SK-N-SH (cell line): ENCODE results near the gene C2orf92. TPM values are rescaled to one million over a fixed set of nuclear protein-coding genes. Genes with fewer than 3 reads are reported as not detected.
"Not testable (repeated sequence)": the region's sequence is repeated elsewhere in the genome, so short reads cannot be mapped to it uniquely, and the experiment has no call there.

ENCODE experiments used
- CTCF ChIA-PET: fragments of 300-600, 350-600 bp; formaldehyde crosslinking; extraction: SDS; loops from one replicate; lab custom pipeline; 2021; lab: Yijun Ruan, JAX
- POLR2A ChIA-PET: fragments of 350-600 bp; sonication (Branson Sonifier 250); formaldehyde crosslinking; extraction: SDS; loops from one replicate; lab custom pipeline; 2020; ENCODE audit warnings: antibody characterized with exemption, inconsistent platforms; lab: Yijun Ruan, JAX
- DNase-seq: peaks from one replicate; pipeline ENCODE4 v3.0.0; 2012
- H2AFZ ChIP-seq: fragments of 200-600 bp; sonication (generic); 2 replicates; pipeline ENCODE4 v1.8.1; 2016; ENCODE audit warnings: antibody characterized with exemption, mild to moderate bottlenecking, low read depth
- H3F3A ChIP-seq: fragments of 200-600 bp; sonication (generic); replicated peaks from 2 replicates; pipeline ENCODE3; 2016; ENCODE audit warnings: antibody characterized with exemption, mild to moderate bottlenecking; ENCODE audit not compliant: insufficient read depth
- H3K27ac ChIP-seq, 2 experiments: fragments of 200-500 bp in 1 of 2; fragments of 200-600 bp in 1 of 2; sonication (Bioruptor generic) in 1 of 2; sonication (generic), shearing (Covaris generic) in 1 of 2; 2 replicates each; pipeline versions ENCODE4 v1.5.1 to v1.6.1; 2014 to 2016; ENCODE audit warnings: low read depth in 2 of 2, inconsistent platforms in 1 of 2, low read length in 1 of 2, mild to moderate bottlenecking in 1 of 2, mixed read lengths in 1 of 2
- H3K27me3 ChIP-seq: fragments of 200-600 bp; sonication (generic), shearing (Covaris generic); 2 replicates; pipeline ENCODE4 v1.6.1; 2016; ENCODE audit warnings: mixed run types; ENCODE audit not compliant: insufficient read depth
- H3K36me3 ChIP-seq, 2 experiments: fragments of 200-500 bp in 1 of 2; fragments of 200-600 bp in 1 of 2; sonication (Bioruptor generic) in 1 of 2; sonication (generic) in 1 of 2; replicated peaks in 1 of 2; 2 replicates each; pipeline versions ENCODE3 to v1.5.1; 2014 to 2016; ENCODE audit warnings: low read length in 1 of 2, mild to moderate bottlenecking in 1 of 2; ENCODE audit not compliant: insufficient read depth in 2 of 2, control insufficient read depth in 1 of 2
- H3K4me1 ChIP-seq, 2 experiments: fragments of 200-500 bp in 1 of 2; fragments of 200-600 bp in 1 of 2; sonication (Bioruptor generic) in 1 of 2; sonication (generic), shearing (Covaris generic) in 1 of 2; 2 replicates each; pipeline versions ENCODE4 v1.5.1 to v1.6.1; 2014 to 2016; ENCODE audit warnings: low read depth in 1 of 2, low read length in 1 of 2, mixed run types in 1 of 2; ENCODE audit not compliant: insufficient read depth in 2 of 2, control insufficient read depth in 1 of 2
- H3K4me2 ChIP-seq: fragments of 200-600 bp; sonication (generic), shearing (Covaris generic); 2 replicates; pipeline ENCODE4 v1.6.1; 2017; ENCODE audit warnings: mixed run types
- H3K4me3 ChIP-seq, 2 experiments: fragments of 200-500 bp in 1 of 2; fragments of 200-600 bp in 1 of 2; sonication (Bioruptor generic) in 1 of 2; sonication (generic), shearing (Covaris generic) in 1 of 2; 2 replicates each; pipeline versions ENCODE4 v1.5.1 to v1.8.1; 2014 to 2016; ENCODE audit warnings: low read depth in 2 of 2, inconsistent platforms in 1 of 2, low read length in 1 of 2, mild to moderate bottlenecking in 1 of 2, mixed read lengths in 1 of 2, moderate library complexity in 1 of 2
- H3K79me2 ChIP-seq: fragments of 200-600 bp; sonication (generic); 2 replicates; pipeline ENCODE4 v1.8.1; 2017; ENCODE audit warnings: mild to moderate bottlenecking; ENCODE audit not compliant: insufficient read depth
- H3K9ac ChIP-seq: fragments of 200-600 bp; sonication (generic); 2 replicates; pipeline ENCODE4 v1.6.1; 2017; ENCODE audit warnings: mixed run types
- H3K9me2 ChIP-seq: fragments of 200-600 bp; sonication (generic); 2 replicates; pipeline ENCODE4 v1.6.1; 2017; ENCODE audit warnings: mixed run types
- H3K9me3 ChIP-seq: fragments of 200-600 bp; sonication (generic); 2 replicates; pipeline ENCODE4 v1.6.1; 2017; ENCODE audit warnings: mixed run types, mild to moderate bottlenecking, moderate library complexity
- H4K20me1 ChIP-seq: fragments of 200-600 bp; sonication (generic); 2 replicates; pipeline ENCODE4 v1.6.1; 2017; ENCODE audit warnings: mild to moderate bottlenecking, mixed run types; ENCODE audit not compliant: insufficient read depth
- FOSL2 ChIP-seq: IDR thresholded peaks from 2 replicates; pipeline ENCODE4 v1.4.0; 2012; ENCODE audit warnings: low read depth, mild to moderate bottlenecking, moderate library complexity, borderline replicate concordance
- FOXJ3 ChIP-seq: sonication (generic); formaldehyde crosslinking; IDR thresholded peaks from 2 replicates; pipeline ENCODE4 v1.5.1; 2020; ENCODE audit warnings: mild to moderate bottlenecking, missing genetic modification reagents
- FOXM1 ChIP-seq: IDR thresholded peaks from 2 replicates; pipeline ENCODE4 v1.4.0; 2012; ENCODE audit warnings: low read depth, mild to moderate bottlenecking
- GATA2 ChIP-seq: sonication (generic); formaldehyde crosslinking; IDR thresholded peaks from 2 replicates; pipeline ENCODE4 v1.5.0; 2020; ENCODE audit warnings: mild to moderate bottlenecking, missing genetic modification reagents
- IRF3 ChIP-seq: fragments of 150-350 bp; IDR thresholded peaks from 2 replicates; pipeline ENCODE4 v1.6.1; 2016; ENCODE audit warnings: mild to moderate bottlenecking, low read depth, low read length
- JUND ChIP-seq: IDR thresholded peaks from 2 replicates; pipeline ENCODE4 v1.4.0; 2012
- MEF2A ChIP-seq: IDR thresholded peaks from 2 replicates; pipeline ENCODE4 v1.4.0; 2012; ENCODE audit warnings: low read depth, borderline replicate concordance
- MXI1 ChIP-seq: IDR thresholded peaks from 2 replicates; pipeline ENCODE4 v1.6.1; 2012; ENCODE audit warnings: mild to moderate bottlenecking, low read depth, low read length, improper control_type of control experiment
- NFIC ChIP-seq: IDR thresholded peaks from 2 replicates; pipeline ENCODE4 v1.4.0; 2012; ENCODE audit warnings: borderline replicate concordance
- POLR2AphosphoS5 ChIP-seq: IDR thresholded peaks from 2 replicates; pipeline ENCODE4 v1.6.1; 2012; ENCODE audit warnings: low read depth, low read length
- RAD21 ChIP-seq: IDR thresholded peaks from 2 replicates; pipeline ENCODE4 v1.6.1; 2012; ENCODE audit warnings: mild to moderate bottlenecking, low read length
- RCOR1 ChIP-seq: fragments of 150-350 bp; IDR thresholded peaks from 2 replicates; pipeline ENCODE4 v1.6.1; 2017; ENCODE audit warnings: antibody characterized with exemption, low read length
- REST ChIP-seq: IDR thresholded peaks from 2 replicates; pipeline ENCODE4 v1.6.1; 2012; ENCODE audit warnings: mild to moderate bottlenecking, low read depth, low read length, moderate library complexity
- SIN3A ChIP-seq: IDR thresholded peaks from 2 replicates; pipeline ENCODE4 v1.6.1; 2012; ENCODE audit warnings: low read depth, mild to moderate bottlenecking, low read length, moderate library complexity, borderline replicate concordance
- SMC3 ChIP-seq: IDR thresholded peaks from 2 replicates; pipeline ENCODE4 v1.6.1; 2012; ENCODE audit warnings: low read depth, low read length, improper control_type of control experiment
- TCF12 ChIP-seq: IDR thresholded peaks from 2 replicates; pipeline ENCODE4 v1.4.0; 2012
- TEAD4 ChIP-seq: IDR thresholded peaks from 2 replicates; pipeline ENCODE4 v1.4.0; 2012; ENCODE audit warnings: mild to moderate bottlenecking, borderline replicate concordance; ENCODE audit not compliant: insufficient read depth
- USF2 ChIP-seq: fragments of 150-350 bp; IDR thresholded peaks from 2 replicates; pipeline ENCODE4 v1.6.1; 2017; ENCODE audit warnings: antibody characterized with exemption, low read length, low read depth, borderline replicate concordance
- YY1 ChIP-seq: IDR thresholded peaks from 2 replicates; pipeline ENCODE4 v1.4.0; 2012; ENCODE audit warnings: low read depth, mild to moderate bottlenecking
- whole genome bisulfite sequencing: methylation state at CpG from one replicate; pipeline ENCODE4 v1.1.6; 2017; ENCODE audit warnings: low lambda C conversion rate; 5-methylcytosine and 5-hydroxymethylcytosine counted together
- polyA plus RNA-seq, 3 experiments: library from polyadenylated mRNA; depleted of rRNA; stranded (reverse); fragments of >200 nt; gene quantifications; 2 replicates each; pipeline ENCODE4 v1.2.3, GENCODE V29; 2012

The C2orf92 gene
- polyA plus RNA-seq, 1 of the 3 experiments (the other 2 are of a cell fraction), result 3.1 TPM

GRCh38 chr2:97711394-97711711, 41.8 kb downstream of the C2orf92 start:
- no peaks in the 10 kb centered on the region for H3K9me3 ChIP-seq
- no peak overlapping the region for H3K9ac ChIP-seq
- no peak overlapping the region for H3K4me2 ChIP-seq
- H3K4me1 ChIP-seq, result peaks cover 0 to 5% of the 10 kb centered on the region in 2 experiments; a peak in 1 of 4 replicates
- no peaks in the 10 kb centered on the region for H3K36me3 ChIP-seq
- H3F3A ChIP-seq, result no peaks in the 10 kb centered on the region
- no peak overlapping the region for H3K27ac ChIP-seq
- H2AFZ ChIP-seq, result no peak overlapping the region
- no peak for TF ChIP-seq FOXM1
- no peak for TF ChIP-seq SIN3A
- no peak for TF ChIP-seq REST
- TF ChIP-seq RCOR1, result no peak
- no peak for TF ChIP-seq USF2
- no peak for TF ChIP-seq MEF2A
- no peak for TF ChIP-seq SMC3
- no peak for TF ChIP-seq YY1
- TF ChIP-seq FOSL2, result no peak
- TF ChIP-seq FOXJ3 (CRISPR knock-in tag), result no peak
- no peak for TF ChIP-seq MXI1
- TF ChIP-seq JUND, result no peak
- no peak for TF ChIP-seq TEAD4
- TF ChIP-seq POLR2AphosphoS5, result no peak
- no peak for TF ChIP-seq TCF12
- TF ChIP-seq RAD21, result no peak
- TF ChIP-seq GATA2 (CRISPR knock-in tag), result no peak
- no peak for TF ChIP-seq IRF3
- TF ChIP-seq NFIC, result no peak
- no peak overlapping the region for H3K4me3 ChIP-seq
- H4K20me1 ChIP-seq, result no peaks in the 10 kb centered on the region
- CTCF ChIA-PET, result interaction anchor here (0.6 to 8.1 kb wide), 5 partner anchors 13 to 831 kb away, joined by 3 to 90 read pairs (median 6); no protein-coding TSS in a partner anchor
- H3K27me3 ChIP-seq, result no peaks in the 10 kb centered on the region
- WGBS, result 82% methylated on average over 6 of the region's 6 CpGs
- DNase-seq, result no peak
- H3K79me2 ChIP-seq, result no peaks in the 10 kb centered on the region
- no peaks in the 10 kb centered on the region for H3K9me2 ChIP-seq
- POLR2A ChIA-PET, result no interaction called here

- 81% methylated on average over 9 of the region's 9 CpGs for WGBS
- H3K9ac ChIP-seq, DNase-seq, H3K27me3 ChIP-seq, H3K36me3 ChIP-seq, H3K4me3 ChIP-seq, H4K20me1 ChIP-seq, H3K79me2 ChIP-seq, H3K4me2 ChIP-seq, H2AFZ ChIP-seq, H3F3A ChIP-seq, H3K9me2 ChIP-seq, H3K4me1 ChIP-seq, H3K27ac ChIP-seq, H3K9me3 ChIP-seq, POLR2A ChIA-PET: not testable (repeated sequence)
- CTCF ChIA-PET, result interaction anchor here (1.2 to 8.1 kb wide), 5 partner anchors 14 to 673 kb away, joined by 3 to 90 read pairs (median 6); no protein-coding TSS in a partner anchor
Measured at GRCh38 chr2:97712175-97712574, 42.7 kb downstream of the C2orf92 start.
